Adrenal gland (tissue), 5 donors: Measurements from ENCODE around the gene MCU.

Experiments
- POLR2A ChIP-seq, 2 donors: fragments of 450-650 bp; IDR thresholded peaks; one replicate each; pipeline ENCODE4 v1.6.1; 2017; ENCODE audit warnings: antibody characterized with exemption in 2 of 2, mild to moderate bottlenecking in 2 of 2, moderate library complexity in 1 of 2
- TF ChIP-seq, protein P1 (sequence below), 6 experiments: fragments of 450-650 bp in 4 of 6; fragments of 200-600 bp in 2 of 6; sonication (generic) in 1 of 6; IDR thresholded peaks; 1 replicate in 5 of 6; 2 replicates in 1 of 6; pipeline versions ENCODE4 v1.5.1 to v1.8.0; 2016 to 2021; ENCODE audit warnings: antibody characterized with exemption in 6 of 6, mild to moderate bottlenecking in 2 of 6, moderate library complexity in 1 of 6
- donor health status: DM: no; HTN: no; CAD: no.

DNA sequence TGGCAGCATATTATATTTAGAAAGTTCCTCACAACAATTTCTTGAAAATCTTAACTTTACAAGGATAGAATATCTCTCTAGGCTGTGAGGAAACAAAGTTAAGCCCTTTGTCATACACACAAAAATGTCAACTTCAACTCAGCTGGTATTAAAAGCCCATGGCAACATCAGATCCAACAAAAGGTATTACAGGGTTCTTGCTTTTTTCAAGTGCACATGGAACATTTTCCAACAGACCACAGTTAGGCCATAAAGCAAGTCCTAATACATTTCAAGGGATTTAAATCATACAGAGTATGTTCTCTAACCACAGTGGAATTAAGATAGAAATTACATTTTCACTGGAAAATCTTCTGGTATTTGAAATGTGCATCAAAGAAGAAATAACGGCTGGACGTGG lies 129.7 kb downstream of the MCU start:
- TF ChIP-seq POLR2A (IDR thresholded peaks at IDR 0.05): no peak
- TF ChIP-seq, protein P1, sequence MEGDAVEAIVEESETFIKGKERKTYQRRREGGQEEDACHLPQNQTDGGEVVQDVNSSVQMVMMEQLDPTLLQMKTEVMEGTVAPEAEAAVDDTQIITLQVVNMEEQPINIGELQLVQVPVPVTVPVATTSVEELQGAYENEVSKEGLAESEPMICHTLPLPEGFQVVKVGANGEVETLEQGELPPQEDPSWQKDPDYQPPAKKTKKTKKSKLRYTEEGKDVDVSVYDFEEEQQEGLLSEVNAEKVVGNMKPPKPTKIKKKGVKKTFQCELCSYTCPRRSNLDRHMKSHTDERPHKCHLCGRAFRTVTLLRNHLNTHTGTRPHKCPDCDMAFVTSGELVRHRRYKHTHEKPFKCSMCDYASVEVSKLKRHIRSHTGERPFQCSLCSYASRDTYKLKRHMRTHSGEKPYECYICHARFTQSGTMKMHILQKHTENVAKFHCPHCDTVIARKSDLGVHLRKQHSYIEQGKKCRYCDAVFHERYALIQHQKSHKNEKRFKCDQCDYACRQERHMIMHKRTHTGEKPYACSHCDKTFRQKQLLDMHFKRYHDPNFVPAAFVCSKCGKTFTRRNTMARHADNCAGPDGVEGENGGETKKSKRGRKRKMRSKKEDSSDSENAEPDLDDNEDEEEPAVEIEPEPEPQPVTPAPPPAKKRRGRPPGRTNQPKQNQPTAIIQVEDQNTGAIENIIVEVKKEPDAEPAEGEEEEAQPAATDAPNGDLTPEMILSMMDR (IDR thresholded peaks at IDR 0.05): no peak
